Breast epithelium (tissue), 3 donors: ENCODE data around the gene STIP1.

Experiments used
- POLR2A ChIP-seq: fragments of 450-650 bp; IDR thresholded peaks from one replicate; pipeline ENCODE4 v1.6.1; 2016; ENCODE audit warnings: antibody characterized with exemption, mild to moderate bottlenecking, moderate library complexity
- TF ChIP-seq, protein P1 (sequence below), 3 donors: fragments of 450-650 bp; IDR thresholded peaks; one replicate each; pipeline ENCODE4 v1.5.1; 2016 to 2017; ENCODE audit warnings: antibody characterized with exemption in 3 of 3, mild to moderate bottlenecking in 3 of 3, moderate library complexity in 3 of 3

DNA sequence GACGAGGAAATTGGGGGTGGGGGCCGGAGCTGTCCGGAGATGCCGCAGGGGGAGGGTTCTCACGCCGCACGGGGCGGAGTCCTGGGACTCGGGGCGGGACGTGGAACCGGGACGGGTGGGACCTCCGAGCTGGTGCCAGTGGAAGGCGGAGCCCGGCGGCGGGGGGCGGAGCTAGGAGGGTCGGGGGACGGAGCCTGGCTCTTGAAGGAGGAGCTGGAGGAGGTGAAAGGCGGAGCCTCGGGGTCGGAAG is 55.2 kb downstream of the STIP1 start:
- TF ChIP-seq, protein P1, sequence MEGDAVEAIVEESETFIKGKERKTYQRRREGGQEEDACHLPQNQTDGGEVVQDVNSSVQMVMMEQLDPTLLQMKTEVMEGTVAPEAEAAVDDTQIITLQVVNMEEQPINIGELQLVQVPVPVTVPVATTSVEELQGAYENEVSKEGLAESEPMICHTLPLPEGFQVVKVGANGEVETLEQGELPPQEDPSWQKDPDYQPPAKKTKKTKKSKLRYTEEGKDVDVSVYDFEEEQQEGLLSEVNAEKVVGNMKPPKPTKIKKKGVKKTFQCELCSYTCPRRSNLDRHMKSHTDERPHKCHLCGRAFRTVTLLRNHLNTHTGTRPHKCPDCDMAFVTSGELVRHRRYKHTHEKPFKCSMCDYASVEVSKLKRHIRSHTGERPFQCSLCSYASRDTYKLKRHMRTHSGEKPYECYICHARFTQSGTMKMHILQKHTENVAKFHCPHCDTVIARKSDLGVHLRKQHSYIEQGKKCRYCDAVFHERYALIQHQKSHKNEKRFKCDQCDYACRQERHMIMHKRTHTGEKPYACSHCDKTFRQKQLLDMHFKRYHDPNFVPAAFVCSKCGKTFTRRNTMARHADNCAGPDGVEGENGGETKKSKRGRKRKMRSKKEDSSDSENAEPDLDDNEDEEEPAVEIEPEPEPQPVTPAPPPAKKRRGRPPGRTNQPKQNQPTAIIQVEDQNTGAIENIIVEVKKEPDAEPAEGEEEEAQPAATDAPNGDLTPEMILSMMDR (IDR thresholded peaks at IDR 0.05) = no peak
- TF ChIP-seq POLR2A = no peak
